ENCODE measurements around the gene BANF2. TPM values are rescaled to one million over a fixed set of nuclear protein-coding genes. Genes with fewer than 3 reads are reported as not detected.

The BANF2 gene
- total RNA-seq, 1 experiment from 2014 or later, result not detected

- Histone ChIP-seq H3K9ac (ENCODE audit: extremely low read depth, insufficient read length, low read length) (no peak overlapping the region), H2AFZ (ENCODE audit: low read length) (no peak overlapping the region), H2BK120ac (ENCODE audit: low read depth, low read length, poor library complexity, severe bottlenecking) (no peak overlapping the region), H3K79me2 (ENCODE audit: insufficient read depth, low read length) (peaks cover 23% of the 10 kb centered on the region; the same call in 1 of the 2 replicates), H3K4me1 (ENCODE audit: insufficient read depth, low read length) (peaks cover 2% of the 10 kb centered on the region), H3K27me3 (ENCODE audit: insufficient read depth, low read length) (no peaks in the 10 kb centered on the region), H3K18ac (ENCODE audit: insufficient read length, low read depth, low read length) (no peak overlapping the region), H3T11ph (ENCODE audit: low read length) (no peak overlapping the region), H2BK15ac (ENCODE audit: low read depth, low read length) (no peak overlapping the region), H2AK5ac (ENCODE audit: insufficient read length, low read length) (no peak overlapping the region), H2BK12ac (ENCODE audit: insufficient read length, low read depth, low read length) (no peak overlapping the region), H3K23me2 (ENCODE audit: insufficient read length, low read depth, low read length, poor library complexity, severe bottlenecking) (no peaks in the 10 kb centered on the region), H3K14ac (ENCODE audit: insufficient read depth, low read length) (no peak overlapping the region), H4K8ac (replicated peaks; ENCODE audit: insufficient read length, low read depth, low read length) (no peak overlapping the region), H3K4ac (ENCODE audit: low read depth, low read length) (no peak overlapping the region), H4K20me1 (ENCODE audit: control insufficient read depth, insufficient read depth, insufficient read length) (no peaks in the 10 kb centered on the region), H4K91ac (ENCODE audit: insufficient read length, low read depth, low read length) (no peak overlapping the region), H3K79me1 (ENCODE audit: insufficient read depth, low read depth, low read length, poor library complexity, severe bottlenecking) (peaks cover 7% of the 10 kb centered on the region), H3K23ac (ENCODE audit: insufficient read length, low read depth, low read length) (no peak overlapping the region), H3K56ac (ENCODE audit: insufficient read length, low read depth, low read length) (no peak overlapping the region), H4K5ac (ENCODE audit: insufficient read length, low read depth, low read length) (no peak overlapping the region), H2BK5ac (ENCODE audit: insufficient read length, low read length) (no peak overlapping the region), H3K9me3 (ENCODE audit: control insufficient read depth, low read depth, low read length) (no peaks in the 10 kb centered on the region), H3K4me2 (ENCODE audit: insufficient read depth, insufficient read length, low read length) (no peak overlapping the region), H2BK20ac (ENCODE audit: low read depth, low read length, poor library complexity, severe bottlenecking) (no peak overlapping the region), H3K27ac (ENCODE audit: insufficient read length, low read depth, low read length) (no peak overlapping the region)
- peaks cover 19 to 26% (median 21%) of the 10 kb centered on the region in 3 experiments for H3K36me3 Mint-ChIP-seq (ENCODE audit: insufficient read depth in 1 of 3, low read depth in 3 of 3)
- peaks cover 0 to 10% of the 10 kb centered on the region in 2 experiments; a peak in 4 of 5 replicates for H3K9me3 Mint-ChIP-seq
- no CpG with 5 or more reads among the region's 11 CpGs for WGBS (ENCODE audit: extremely low coverage, insufficient read length, low lambda C conversion rate)
- H3K4me3 Mint-ChIP-seq, result no peak overlapping the region; a peak in 1 of 5 replicates
- peak overlapping the region; percentile 55 to 91 (median 72) for H3K27ac Mint-ChIP-seq
- TF ChIP-seq, protein P1, sequence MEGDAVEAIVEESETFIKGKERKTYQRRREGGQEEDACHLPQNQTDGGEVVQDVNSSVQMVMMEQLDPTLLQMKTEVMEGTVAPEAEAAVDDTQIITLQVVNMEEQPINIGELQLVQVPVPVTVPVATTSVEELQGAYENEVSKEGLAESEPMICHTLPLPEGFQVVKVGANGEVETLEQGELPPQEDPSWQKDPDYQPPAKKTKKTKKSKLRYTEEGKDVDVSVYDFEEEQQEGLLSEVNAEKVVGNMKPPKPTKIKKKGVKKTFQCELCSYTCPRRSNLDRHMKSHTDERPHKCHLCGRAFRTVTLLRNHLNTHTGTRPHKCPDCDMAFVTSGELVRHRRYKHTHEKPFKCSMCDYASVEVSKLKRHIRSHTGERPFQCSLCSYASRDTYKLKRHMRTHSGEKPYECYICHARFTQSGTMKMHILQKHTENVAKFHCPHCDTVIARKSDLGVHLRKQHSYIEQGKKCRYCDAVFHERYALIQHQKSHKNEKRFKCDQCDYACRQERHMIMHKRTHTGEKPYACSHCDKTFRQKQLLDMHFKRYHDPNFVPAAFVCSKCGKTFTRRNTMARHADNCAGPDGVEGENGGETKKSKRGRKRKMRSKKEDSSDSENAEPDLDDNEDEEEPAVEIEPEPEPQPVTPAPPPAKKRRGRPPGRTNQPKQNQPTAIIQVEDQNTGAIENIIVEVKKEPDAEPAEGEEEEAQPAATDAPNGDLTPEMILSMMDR (conservative IDR thresholded peaks at IDR 0.05), result no peak
- no peaks in the 10 kb centered on the region; the same call in 1 of the 2 replicates for H3K27me3 Mint-ChIP-seq (ENCODE audit: low read depth)
- DNase-seq, result no peak
- peaks cover 19 to 30% of the 10 kb centered on the region in 2 experiments for H3K4me1 Mint-ChIP-seq
Observed at GRCh38 chr20:17664025-17664633, 35.6 kb upstream of the BANF2 start.
